Upper lobe of left lung (tissue), 4 donors: ENCODE measurements around the gene TRA2B.
"Not testable (repeated sequence)": the region's sequence is repeated elsewhere in the genome, so short reads cannot be mapped to it uniquely, and the experiment has no call there.

ENCODE experiments used
- POLR2A ChIP-seq, 4 donors: fragments of 450-650 bp; IDR thresholded peaks; one replicate each; pipeline ENCODE4 v1.5.1; 2016 to 2017; ENCODE audit warnings: antibody characterized with exemption in 4 of 4, mild to moderate bottlenecking in 2 of 4
- TF ChIP-seq, protein P1 (sequence below), 6 experiments: fragments of 450-650 bp in 4 of 6; fragments of 200-600 bp in 2 of 6; sonication (generic) in 2 of 6; IDR thresholded peaks; one replicate each; pipeline ENCODE4 v1.5.1; 2016 to 2019; ENCODE audit warnings: antibody characterized with exemption in 6 of 6

DNA sequence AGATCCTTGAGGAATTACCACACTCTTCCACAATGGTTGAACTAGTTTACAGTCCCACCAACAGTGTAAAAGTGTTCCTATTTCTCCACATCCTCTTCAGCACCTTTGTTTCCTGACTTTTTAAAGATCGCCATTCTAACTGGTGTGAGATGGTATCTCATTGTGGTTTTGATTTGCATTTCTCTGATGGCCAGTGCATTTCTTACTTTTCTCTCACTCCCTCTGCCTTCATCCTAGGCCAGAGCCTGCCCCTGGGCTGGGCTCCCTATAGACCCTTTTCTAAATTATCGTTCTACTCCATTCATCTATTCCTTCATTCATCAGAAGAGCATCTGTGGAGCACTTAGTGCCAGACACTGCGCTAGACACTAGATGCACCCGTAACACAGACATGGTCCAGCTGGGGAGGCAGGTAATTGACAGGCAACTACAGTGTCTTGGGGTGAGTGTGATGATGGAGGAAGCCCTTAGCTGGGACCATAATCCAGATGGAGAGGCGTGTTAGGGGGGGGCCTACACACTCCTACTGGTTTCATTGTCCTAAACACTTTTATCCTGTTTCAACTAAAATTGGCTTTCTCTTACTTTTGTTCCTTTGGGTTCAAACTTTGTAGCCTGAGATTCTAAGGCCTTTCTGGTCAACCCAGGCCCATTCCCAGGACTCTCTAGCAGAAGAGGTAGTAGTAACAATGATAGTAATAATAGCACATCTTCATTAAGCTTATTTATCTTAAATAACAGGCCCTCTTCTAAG, 27.3 kb downstream of the TRA2B start:
- TF ChIP-seq, protein P1, sequence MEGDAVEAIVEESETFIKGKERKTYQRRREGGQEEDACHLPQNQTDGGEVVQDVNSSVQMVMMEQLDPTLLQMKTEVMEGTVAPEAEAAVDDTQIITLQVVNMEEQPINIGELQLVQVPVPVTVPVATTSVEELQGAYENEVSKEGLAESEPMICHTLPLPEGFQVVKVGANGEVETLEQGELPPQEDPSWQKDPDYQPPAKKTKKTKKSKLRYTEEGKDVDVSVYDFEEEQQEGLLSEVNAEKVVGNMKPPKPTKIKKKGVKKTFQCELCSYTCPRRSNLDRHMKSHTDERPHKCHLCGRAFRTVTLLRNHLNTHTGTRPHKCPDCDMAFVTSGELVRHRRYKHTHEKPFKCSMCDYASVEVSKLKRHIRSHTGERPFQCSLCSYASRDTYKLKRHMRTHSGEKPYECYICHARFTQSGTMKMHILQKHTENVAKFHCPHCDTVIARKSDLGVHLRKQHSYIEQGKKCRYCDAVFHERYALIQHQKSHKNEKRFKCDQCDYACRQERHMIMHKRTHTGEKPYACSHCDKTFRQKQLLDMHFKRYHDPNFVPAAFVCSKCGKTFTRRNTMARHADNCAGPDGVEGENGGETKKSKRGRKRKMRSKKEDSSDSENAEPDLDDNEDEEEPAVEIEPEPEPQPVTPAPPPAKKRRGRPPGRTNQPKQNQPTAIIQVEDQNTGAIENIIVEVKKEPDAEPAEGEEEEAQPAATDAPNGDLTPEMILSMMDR (IDR thresholded peaks at IDR 0.05) = not testable (repeated sequence)
- not testable (repeated sequence) for TF ChIP-seq POLR2A (IDR thresholded peaks at IDR 0.05)
